Measurements from ENCODE around the gene TMEM238L. TPM values are rescaled to one million over a fixed set of nuclear protein-coding genes. Genes with fewer than 3 reads are reported as not detected.

TMEM238L gene
- total and polyA plus RNA-seq, 9 of the 15 experiments (the other 6 are each of a cell fraction or from before 2014, with no cell fraction given): not detected

DNA sequence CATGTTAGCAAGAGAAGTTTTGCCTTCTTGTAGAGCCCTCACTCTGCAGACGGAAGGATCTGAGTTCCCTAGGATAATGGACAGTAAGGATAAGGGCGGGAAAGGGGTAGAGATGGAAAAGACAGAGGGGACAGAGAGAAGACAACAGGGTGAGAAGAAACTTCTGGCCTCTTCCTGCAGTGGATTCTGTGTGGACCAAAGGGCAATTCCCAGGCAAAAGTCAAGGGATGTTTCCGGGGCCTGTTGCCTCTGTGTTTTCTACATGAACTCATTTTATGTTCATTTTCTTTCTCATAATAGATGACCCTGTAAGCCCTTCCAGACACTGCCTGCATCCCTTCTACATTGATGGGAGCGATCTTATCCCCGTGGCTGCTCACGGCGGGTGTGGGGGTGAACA, 647 bp upstream of the TMEM238L start:
- intact Hi-C loops (cut with micrococcal nuclease) (no loop called here), in situ Hi-C loops (cut with MboI) (no loop called here)
- ATAC-seq (no peak), DNase-seq (ENCODE audit: extremely low read depth in 1 of 4, low spot score in 3 of 4) (no peak), FAIRE-seq (no peak)
- no peak overlapping the region for H2AFZ ChIP-seq (ENCODE audit: low read depth, low read length)
- CTCF ChIA-PET (ENCODE audit: low intra/inter-chr PET ratio): no interaction called here
- BruUV-seq (replicated peaks): no TSS peak
- no peaks in the 10 kb centered on the region for H3K79me2 ChIP-seq (ENCODE audit: control insufficient read depth, insufficient read depth, low read length)
- no peaks in the 10 kb centered on the region for H3K9me3 ChIP-seq (replicated peaks; ENCODE audit: control insufficient read depth, insufficient read depth, low read depth, low read length)
- H3K9ac ChIP-seq (ENCODE audit: insufficient read depth in 1 of 2, low read depth in 2 of 2, low read length in 2 of 2): no peak overlapping the region
- H3K4me2 ChIP-seq (ENCODE audit: insufficient read depth, low read length): no peak overlapping the region
- H3K4me3 ChIP-seq: no peak overlapping the region
- peaks cover 0 to 30% of the 10 kb centered on the region in 2 experiments; a peak in 2 of 5 replicates for H3K27me3 ChIP-seq (ENCODE audit: control insufficient read depth in 2 of 2, insufficient read depth in 2 of 2, low read length in 2 of 2)
- H3K9me1 ChIP-seq (ENCODE audit: control insufficient read depth, insufficient read depth, low read length): no peaks in the 10 kb centered on the region
- H3K4me1 ChIP-seq (replicated peaks in 1 of 2; ENCODE audit: control insufficient read depth in 2 of 2, insufficient read depth in 2 of 2, low read length in 2 of 2): no peaks in the 10 kb centered on the region; a peak in 1 of 5 replicates
- 2% methylated on average over 7 of the region's 7 CpGs for WGBS (ENCODE audit: insufficient coverage, low coverage, missing lambda C conversion rate)
- no peaks in the 10 kb centered on the region for H4K20me1 ChIP-seq (replicated peaks; ENCODE audit: control insufficient read depth, insufficient read depth, low read length)
- POLR2A ChIA-PET: no interaction called here
- H3K27ac ChIP-seq (ENCODE audit: extremely low read depth, low read depth, low read length): no peak overlapping the region
- TF ChIP-seq, protein P1, sequence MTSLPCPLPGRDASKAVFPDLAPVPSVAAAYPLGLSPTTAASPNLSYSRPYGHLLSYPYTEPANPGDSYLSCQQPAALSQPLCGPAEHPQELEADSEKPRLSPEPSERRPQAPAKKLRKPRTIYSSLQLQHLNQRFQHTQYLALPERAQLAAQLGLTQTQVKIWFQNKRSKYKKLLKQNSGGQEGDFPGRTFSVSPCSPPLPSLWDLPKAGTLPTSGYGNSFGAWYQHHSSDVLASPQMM (CRISPR knock-in tag; IDR thresholded peaks at IDR 0.05): no peak
- TF ChIP-seq STAG1 (CRISPR knock-in tag; IDR thresholded peaks at IDR 0.05; ENCODE audit: borderline replicate concordance) (no peak), ETV5 (CRISPR knock-in tag; IDR thresholded peaks at IDR 0.05; ENCODE audit: low read depth) (no peak), TOE1 (IDR thresholded peaks at IDR 0.05; ENCODE audit: borderline replicate concordance) (no peak), TOE1 (CRISPR knock-in tag; IDR thresholded peaks at IDR 0.05; ENCODE audit: borderline replicate concordance, low read depth) (no peak), SMARCA5 (IDR thresholded peaks at IDR 0.05) (no peak), KLF10 (CRISPR knock-in tag; IDR thresholded peaks at IDR 0.05) (no peak), ZBED1 (IDR thresholded peaks at IDR 0.05) (no peak), ZNF778 (CRISPR knock-in tag; IDR thresholded peaks at IDR 0.05) (no peak), RBM34 (IDR thresholded peaks at IDR 0.05; ENCODE audit: borderline replicate concordance, insufficient read depth, low read length) (no peak)
- TF ChIP-seq, protein P2, sequence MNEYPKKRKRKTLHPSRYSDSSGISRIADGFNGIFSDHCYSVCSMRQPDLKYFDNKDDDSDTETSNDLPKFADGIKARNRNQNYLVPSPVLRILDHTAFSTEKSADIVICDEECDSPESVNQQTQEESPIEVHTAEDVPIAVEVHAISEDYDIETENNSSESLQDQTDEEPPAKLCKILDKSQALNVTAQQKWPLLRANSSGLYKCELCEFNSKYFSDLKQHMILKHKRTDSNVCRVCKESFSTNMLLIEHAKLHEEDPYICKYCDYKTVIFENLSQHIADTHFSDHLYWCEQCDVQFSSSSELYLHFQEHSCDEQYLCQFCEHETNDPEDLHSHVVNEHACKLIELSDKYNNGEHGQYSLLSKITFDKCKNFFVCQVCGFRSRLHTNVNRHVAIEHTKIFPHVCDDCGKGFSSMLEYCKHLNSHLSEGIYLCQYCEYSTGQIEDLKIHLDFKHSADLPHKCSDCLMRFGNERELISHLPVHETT (CRISPR knock-in tag; conservative IDR thresholded peaks at IDR 0.05 in 1 of 2, IDR thresholded peaks at IDR 0.05 in 1 of 2): no peak
- TF ChIP-seq, protein P3, sequence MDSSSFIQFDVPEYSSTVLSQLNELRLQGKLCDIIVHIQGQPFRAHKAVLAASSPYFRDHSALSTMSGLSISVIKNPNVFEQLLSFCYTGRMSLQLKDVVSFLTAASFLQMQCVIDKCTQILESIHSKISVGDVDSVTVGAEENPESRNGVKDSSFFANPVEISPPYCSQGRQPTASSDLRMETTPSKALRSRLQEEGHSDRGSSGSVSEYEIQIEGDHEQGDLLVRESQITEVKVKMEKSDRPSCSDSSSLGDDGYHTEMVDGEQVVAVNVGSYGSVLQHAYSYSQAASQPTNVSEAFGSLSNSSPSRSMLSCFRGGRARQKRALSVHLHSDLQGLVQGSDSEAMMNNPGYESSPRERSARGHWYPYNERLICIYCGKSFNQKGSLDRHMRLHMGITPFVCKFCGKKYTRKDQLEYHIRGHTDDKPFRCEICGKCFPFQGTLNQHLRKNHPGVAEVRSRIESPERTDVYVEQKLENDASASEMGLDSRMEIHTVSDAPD (CRISPR knock-in tag; IDR thresholded peaks at IDR 0.05): no peak
- no peaks in the 10 kb centered on the region for H3K36me3 ChIP-seq (ENCODE audit: control insufficient read depth, insufficient read depth, low read length)

Data from K562 (cell line).